HG03439 (cell line): ENCODE data around the gene AMOTL2.

Source experiments
- ATAC-seq: cut with Tn5 transposase; IDR thresholded peaks from one replicate; pipeline ENCODE4 v1.9.1; 2021; ENCODE audit warnings: mild to moderate bottlenecking, moderate library complexity; ENCODE audit not compliant: unreplicated experiment

Gene AMOTL2

GRCh38 chr3:134337071-134337482, 37.2 kb downstream of the AMOTL2 start:
- ATAC-seq = no peak

- no peak for ATAC-seq
Observed at GRCh38 chr3:134336587-134336986, 37.7 kb downstream of the AMOTL2 start.

GRCh38 chr3:134334901-134335280, 39.4 kb downstream of the AMOTL2 start:
- ATAC-seq = no peak

GRCh38 chr3:134334231-134334900, 39.9 kb downstream of the AMOTL2 start:
- ATAC-seq = no peak

- no peak for ATAC-seq
Observed at GRCh38 chr3:134333522-134334181, 40.6 kb downstream of the AMOTL2 start.

- no peak for ATAC-seq
Observed at GRCh38 chr3:134332344-134332743, 41.9 kb downstream of the AMOTL2 start.

- ATAC-seq = no peak
Observed at GRCh38 chr3:134331811-134332199, 42.4 kb downstream of the AMOTL2 start.

GRCh38 chr3:134330883-134331810, 43.1 kb downstream of the AMOTL2 start:
- no peak for ATAC-seq

GRCh38 chr3:134328846-134329245, 45.4 kb downstream of the AMOTL2 start:
- no peak for ATAC-seq

- ATAC-seq = no peak
Observed at GRCh38 chr3:134328147-134328591, 46.1 kb downstream of the AMOTL2 start.

- no peak for ATAC-seq
Observed at GRCh38 chr3:134327594-134327975, 46.7 kb downstream of the AMOTL2 start.

- ATAC-seq = no peak
Observed at GRCh38 chr3:134326760-134327593, 47.3 kb downstream of the AMOTL2 start.

- ATAC-seq = no peak
Observed at GRCh38 chr3:134326126-134326525, 48.1 kb downstream of the AMOTL2 start.

GRCh38 chr3:134325706-134326105, 48.5 kb downstream of the AMOTL2 start:
- no peak for ATAC-seq

- ATAC-seq = no peak
Observed at GRCh38 chr3:134325061-134325705, 49.1 kb downstream of the AMOTL2 start.

- no peak for ATAC-seq
Observed at GRCh38 chr3:134323966-134324962, 50.0 kb downstream of the AMOTL2 start.

GRCh38 chr3:134322286-134322685, 52.0 kb downstream of the AMOTL2 start:
- ATAC-seq = no peak

- ATAC-seq = no peak
Observed at GRCh38 chr3:134320749-134321148, 53.5 kb downstream of the AMOTL2 start.

- no peak for ATAC-seq
Observed at GRCh38 chr3:134319931-134320330, 54.3 kb downstream of the AMOTL2 start.
